H1 (cell line): Measurements from ENCODE around the gene ZNF385B. TPM values are rescaled to one million over a fixed set of nuclear protein-coding genes. Genes with fewer than 3 reads are reported as not detected.

Experiments used
- CTCF ChIA-PET: fragments of 300-600 bp; sonication (Branson Sonifier 250); formaldehyde crosslinking; loops from one replicate; lab custom pipeline; 2021; ENCODE audit not compliant: partially characterized antibody; lab: Charles Lee
- POLR2A ChIA-PET: fragments of 300-600 bp; sonication (Branson Sonifier 250); formaldehyde crosslinking; loops from one replicate; lab custom pipeline; 2021; ENCODE audit warnings: inconsistent platforms; ENCODE audit not compliant: partially characterized antibody; lab: Charles Lee
- DNase-seq, 2 experiments: peaks; one replicate each; pipeline versions ENCODE4 v3.0.0 to v3.0.0-alpha.2; 2010 to 2022; ENCODE audit warnings: low spot score in 2 of 2, low read depth in 1 of 2, mixed read lengths in 1 of 2
- FAIRE-seq: peaks from 2 replicates; lab custom pipeline; 2011; peaks lifted over from hg19 to GRCh38; lab: Jason Lieb, UNC
- H2AFZ ChIP-seq: 2 replicates; pipeline ENCODE4 v1.8.1; 2012; ENCODE audit warnings: low read length, inconsistent platforms
- H2AK5ac ChIP-seq: 2 replicates; pipeline ENCODE4 v1.6.1; 2013; ENCODE audit warnings: low read depth, low read length
- H2BK120ac ChIP-seq: replicated peaks from 2 replicates; pipeline ENCODE3; 2013; ENCODE audit warnings: low read depth, low read length, inconsistent platforms
- H2BK12ac ChIP-seq: 2 replicates; pipeline ENCODE4 v1.6.1; 2013; ENCODE audit warnings: low read depth, low read length
- H2BK15ac ChIP-seq: 2 replicates; pipeline ENCODE4 v1.6.1; 2013; ENCODE audit warnings: low read length
- H2BK20ac ChIP-seq: 2 replicates; pipeline ENCODE4 v1.6.1; 2013; ENCODE audit warnings: low read length
- H2BK5ac ChIP-seq: 2 replicates; pipeline ENCODE4 v1.6.1; 2013; ENCODE audit warnings: low read depth, low read length
- H3K14ac ChIP-seq: 2 replicates; pipeline ENCODE4 v1.6.1; 2013; ENCODE audit warnings: inconsistent platforms; ENCODE audit not compliant: insufficient read length
- H3K18ac ChIP-seq: 2 replicates; pipeline ENCODE4 v1.6.1; 2013; ENCODE audit warnings: low read length; ENCODE audit errors: extremely low read depth
- H3K23ac ChIP-seq: 2 replicates; pipeline ENCODE4 v1.6.1; 2013; ENCODE audit warnings: inconsistent platforms; ENCODE audit not compliant: insufficient read length
- H3K23me2 ChIP-seq: 2 replicates; pipeline ENCODE4 v1.6.1; 2013; ENCODE audit warnings: low read depth, low read length
- H3K27ac ChIP-seq: 2 replicates; pipeline ENCODE4 v1.6.1; 2011; ENCODE audit warnings: low read depth, low read length, inconsistent platforms
- H3K27me3 ChIP-seq, 4 experiments: replicated peaks in 1 of 4; 1 replicate in 1 of 4; 2 replicates in 3 of 4; pipeline versions ENCODE4 v1.6.1 to v1.8.1; 2011 to 2013; ENCODE audit warnings: low read length in 3 of 4, mild to moderate bottlenecking in 3 of 4, inconsistent platforms in 2 of 4, mixed read lengths in 2 of 4, moderate library complexity in 1 of 4; ENCODE audit not compliant: control insufficient read depth in 3 of 4, insufficient read depth in 3 of 4; ENCODE audit errors: extremely low read depth in 1 of 4
- H3K36me3 ChIP-seq, 4 experiments: 2 replicates each; pipeline versions ENCODE4 v1.6.1 to v1.8.1; 2011 to 2013; ENCODE audit warnings: mild to moderate bottlenecking in 4 of 4, low read length in 3 of 4, moderate library complexity in 2 of 4, control low read depth in 1 of 4, inconsistent platforms in 1 of 4; ENCODE audit not compliant: insufficient read depth in 4 of 4, control insufficient read depth in 2 of 4
- H3K4ac ChIP-seq: replicated peaks from 2 replicates; pipeline ENCODE3; 2013; ENCODE audit warnings: low read length, low read depth, mixed read lengths, inconsistent platforms; ENCODE audit not compliant: insufficient read length
- H3K4me1 ChIP-seq, 4 experiments: replicated peaks in 1 of 4; 1 replicate in 1 of 4; 2 replicates in 3 of 4; pipeline versions ENCODE4 v1.6.1 to v1.8.1; 2011 to 2013; ENCODE audit warnings: low read length in 3 of 4, inconsistent platforms in 2 of 4, mixed read lengths in 1 of 4; ENCODE audit not compliant: insufficient read depth in 4 of 4, control insufficient read depth in 3 of 4
- H3K4me2 ChIP-seq, 2 experiments: 2 replicates each; pipeline versions ENCODE4 v1.6.1 to v1.8.1; 2011 to 2013; ENCODE audit warnings: low read depth in 2 of 2, low read length in 2 of 2, control low read depth in 1 of 2, inconsistent platforms in 1 of 2, mild to moderate bottlenecking in 1 of 2; ENCODE audit not compliant: insufficient read depth in 1 of 2
- H3K4me3 ChIP-seq, 4 experiments: fragments of 200-600, 300-600 bp in 1 of 4; sonication (generic), shearing (Covaris generic), sonication (Bioruptor Twin) in 1 of 4; 2 replicates each; pipeline versions ENCODE4 v1.5.1 to v1.8.1; 2011 to 2016; ENCODE audit warnings: low read length in 4 of 4, low read depth in 3 of 4, control low read depth in 2 of 4, inconsistent platforms in 2 of 4, mild to moderate bottlenecking in 2 of 4, mixed read lengths in 1 of 4, moderate library complexity in 1 of 4; ENCODE audit not compliant: insufficient read depth in 2 of 4; ENCODE audit errors: extremely low read depth in 1 of 4
- H3K56ac ChIP-seq: replicated peaks from 2 replicates; pipeline ENCODE3; 2013; ENCODE audit warnings: low read depth, mild to moderate bottlenecking, mixed read lengths, low read length, inconsistent platforms; ENCODE audit not compliant: insufficient read length
- H3K79me1 ChIP-seq: 2 replicates; pipeline ENCODE4 v1.6.1; 2013; ENCODE audit warnings: low read depth, low read length, control low read depth
- H3K79me2 ChIP-seq, 2 experiments: 2 replicates each; pipeline versions ENCODE4 v1.6.1 to v1.8.1; 2012 to 2013; ENCODE audit warnings: low read length in 2 of 2, mild to moderate bottlenecking in 2 of 2, inconsistent platforms in 1 of 2; ENCODE audit not compliant: insufficient read depth in 2 of 2, control insufficient read depth in 1 of 2
- H3K9ac ChIP-seq, 4 experiments: replicated peaks in 1 of 4; 1 replicate in 1 of 4; 2 replicates in 3 of 4; pipeline versions ENCODE4 v1.6.1 to v1.8.1; 2011 to 2013; ENCODE audit warnings: low read depth in 3 of 4, low read length in 3 of 4, control low read depth in 2 of 4, mild to moderate bottlenecking in 2 of 4, moderate library complexity in 2 of 4, inconsistent platforms in 1 of 4; ENCODE audit errors: extremely low read depth in 1 of 4
- H3K9me3 ChIP-seq, 2 experiments: 2 replicates each; pipeline versions ENCODE4 v1.6.1 to v1.8.1; 2012 to 2013; ENCODE audit warnings: mild to moderate bottlenecking in 2 of 2, moderate library complexity in 2 of 2, control low read depth in 1 of 2, inconsistent platforms in 1 of 2, low read depth in 1 of 2, low read length in 1 of 2, mixed read lengths in 1 of 2; ENCODE audit not compliant: insufficient read depth in 2 of 2
- H4K20me1 ChIP-seq, 2 experiments: replicated peaks in 1 of 2; 2 replicates each; pipeline versions ENCODE3 to v1.8.1; 2011 to 2013; ENCODE audit warnings: inconsistent platforms in 2 of 2, low read length in 2 of 2, mild to moderate bottlenecking in 1 of 2; ENCODE audit not compliant: insufficient read depth in 2 of 2, control insufficient read depth in 1 of 2
- H4K5ac ChIP-seq: 2 replicates; pipeline ENCODE4 v1.6.1; 2013; ENCODE audit warnings: low read length, low read depth, mixed read lengths, inconsistent platforms; ENCODE audit not compliant: insufficient read length
- H4K8ac ChIP-seq: 2 replicates; pipeline ENCODE4 v1.8.0; 2013; ENCODE audit warnings: mild to moderate bottlenecking, moderate library complexity, low read length, inconsistent platforms; ENCODE audit not compliant: insufficient read depth; ENCODE audit errors: extremely low read depth
- H4K91ac ChIP-seq: replicated peaks from 2 replicates; pipeline ENCODE3; 2013; ENCODE audit warnings: low read length, mixed read lengths, inconsistent platforms; ENCODE audit not compliant: insufficient read length
- ASH2L ChIP-seq: fragments of 200-600, 300-600 bp; sonication (generic); IDR thresholded peaks from one replicate; pipeline ENCODE4 v1.7.1; 2017; ENCODE audit warnings: low read length
- EP300 ChIP-seq, 2 experiments: IDR thresholded peaks; 1 replicate in 1 of 2; 2 replicates in 1 of 2; pipeline ENCODE4 v1.6.1; 2011 to 2012; ENCODE audit warnings: low read depth in 2 of 2, low read length in 2 of 2, mild to moderate bottlenecking in 2 of 2, borderline replicate concordance in 1 of 2, inconsistent platforms in 1 of 2, moderate library complexity in 1 of 2
- FOSL1 ChIP-seq: IDR thresholded peaks from 2 replicates; pipeline ENCODE4 v1.6.1; 2011; ENCODE audit warnings: mild to moderate bottlenecking, low read depth, low read length, moderate library complexity; ENCODE audit not compliant: insufficient read depth
- HDAC2 ChIP-seq, 2 experiments: fragments of 300-600 bp in 1 of 2; sonication (generic) in 1 of 2; IDR thresholded peaks; 2 replicates each; pipeline ENCODE4 v1.6.1; 2011 to 2012; ENCODE audit warnings: low read depth in 2 of 2, low read length in 2 of 2, mild to moderate bottlenecking in 2 of 2, moderate library complexity in 2 of 2, borderline replicate concordance in 1 of 2, inconsistent platforms in 1 of 2
- NRF1 ChIP-seq: IDR thresholded peaks from 2 replicates; pipeline ENCODE4 v1.6.1; 2011; ENCODE audit warnings: mild to moderate bottlenecking, low read depth, low read length, improper control_type of control experiment
- SIX5 ChIP-seq: IDR thresholded peaks from 2 replicates; pipeline ENCODE4 v1.6.1; 2011; ENCODE audit warnings: mild to moderate bottlenecking, low read depth, low read length
- WGBS, 2 experiments: shearing (Covaris generic) in 1 of 2; methylation state at CpG; one replicate each; pipeline versions ENCODE4 v1.1.6 to v1.1.7; 2013 to 2015; ENCODE audit warnings: low lambda C conversion rate in 2 of 2, mixed read lengths in 2 of 2, inconsistent platforms in 1 of 2, low coverage in 1 of 2, missing lambda C conversion rate in 1 of 2; ENCODE audit not compliant: insufficient replicate concordance in 2 of 2, insufficient coverage in 1 of 2, insufficient read length in 1 of 2; ENCODE audit errors: extremely low coverage in 1 of 2, missing lambda C conversion rate in 1 of 2; 5-methylcytosine and 5-hydroxymethylcytosine counted together
- polyA plus RNA-seq, 7 experiments: library from polyadenylated mRNA; depleted of rRNA in 3 of 7; stranded (reverse) in 5 of 7; unstranded in 2 of 7; fragments of >200 nt in 5 of 7; fragments of 200-250 nt in 2 of 7; gene quantifications; 1 replicate in 5 of 7; 2 replicates in 1 of 7; 4 replicates in 1 of 7; pipeline versions ENCODE4 v1.2.1 to v1.2.3, GENCODE V29; 2011 to 2013; ENCODE audit warnings: missing spikeins in 2 of 7, mixed read lengths in 2 of 7
- total RNA-seq: library from RNA; stranded (reverse); fragmentation: NEBNext Ultra II Directional; extraction: Animal tissue kit (Norgen Biotek cat#: 25700); gene quantifications from 2 replicates; pipeline ENCODE4 v1.2.1, GENCODE V29; 2021
- TF ChIP-seq, protein P1 (sequence below): IDR thresholded peaks from 2 replicates; pipeline ENCODE4 v1.6.1; 2012; ENCODE audit warnings: low read length, inconsistent platforms
- TF ChIP-seq, protein P2 (sequence below): IDR thresholded peaks from 2 replicates; pipeline ENCODE4 v1.6.1; 2011; ENCODE audit warnings: low read depth, mild to moderate bottlenecking, low read length; ENCODE audit not compliant: insufficient read depth

Gene ZNF385B
- total and polyA plus RNA-seq, 2 of the 8 experiments (the other 6 are each of a cell fraction or from before 2014, with no cell fraction given) = 1.1 to 3.7 TPM

DNA sequence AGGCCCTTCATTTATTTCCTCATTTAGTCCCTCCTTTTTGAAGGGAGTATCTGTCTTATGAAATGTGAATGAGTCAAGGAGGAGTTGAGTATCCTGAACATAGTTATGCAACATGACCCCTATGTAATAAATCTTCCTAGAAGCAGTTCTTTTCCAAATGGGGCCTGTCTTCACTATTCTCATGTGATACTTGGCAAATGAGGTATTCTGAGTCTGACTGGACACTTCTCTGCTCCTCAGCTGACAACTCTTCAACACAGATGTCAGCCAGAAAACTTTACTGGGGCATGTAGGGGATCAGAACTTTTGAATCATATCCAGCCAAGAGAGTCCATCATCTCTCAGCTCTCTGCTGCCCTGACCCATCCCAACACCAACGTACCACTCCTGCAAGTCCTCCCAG is 291.6 kb downstream of the ZNF385B start:
- Histone ChIP-seq H2AK5ac (no peak overlapping the region), H3K9me3 (no peaks in the 10 kb centered on the region), H3K14ac (no peak overlapping the region), H2BK5ac (no peak overlapping the region), H3K18ac (no peak overlapping the region), H3K27me3 (no peaks in the 10 kb centered on the region), H3K79me1 (no peaks in the 10 kb centered on the region; the same call in 1 of the 2 replicates), H2BK120ac (no peak overlapping the region), H4K20me1 (no peaks in the 10 kb centered on the region), H3K79me2 (no peaks in the 10 kb centered on the region), H3K36me3 (no peaks in the 10 kb centered on the region), H4K91ac (no peak overlapping the region), H3K4me2 (no peak overlapping the region), H3K23ac (no peak overlapping the region), H4K5ac (no peak overlapping the region), H3K23me2 (no peaks in the 10 kb centered on the region), H4K8ac (no peak overlapping the region), H3K4ac (no peak overlapping the region), H2BK15ac (no peak overlapping the region), H3K4me3 (no peak overlapping the region), H3K9ac (no peak overlapping the region), H3K27ac (no peak overlapping the region), H2BK12ac (no peak overlapping the region), H2AFZ (no peak overlapping the region), H3K4me1 (peaks cover 0 to 7% (median 2%) of the 10 kb centered on the region in 4 experiments; a peak in 2 of 7 replicates), H2BK20ac (no peak overlapping the region), H3K56ac (no peak overlapping the region)
- ChIA-PET CTCF (interaction anchor here (0.8 to 1.6 kb wide), 2 partner anchors 11 to 14 kb away, joined by 5 read pairs; no protein-coding TSS in a partner anchor), POLR2A (no interaction called here)
- no peak for TF ChIP-seq HDAC2 (IDR thresholded peaks at IDR 0.05; ENCODE audit: borderline replicate concordance in 1 of 2, low read depth in 2 of 2, low read length in 2 of 2)
- TF ChIP-seq FOSL1 = no peak
- no peak for TF ChIP-seq SIX5
- TF ChIP-seq, protein P1, sequence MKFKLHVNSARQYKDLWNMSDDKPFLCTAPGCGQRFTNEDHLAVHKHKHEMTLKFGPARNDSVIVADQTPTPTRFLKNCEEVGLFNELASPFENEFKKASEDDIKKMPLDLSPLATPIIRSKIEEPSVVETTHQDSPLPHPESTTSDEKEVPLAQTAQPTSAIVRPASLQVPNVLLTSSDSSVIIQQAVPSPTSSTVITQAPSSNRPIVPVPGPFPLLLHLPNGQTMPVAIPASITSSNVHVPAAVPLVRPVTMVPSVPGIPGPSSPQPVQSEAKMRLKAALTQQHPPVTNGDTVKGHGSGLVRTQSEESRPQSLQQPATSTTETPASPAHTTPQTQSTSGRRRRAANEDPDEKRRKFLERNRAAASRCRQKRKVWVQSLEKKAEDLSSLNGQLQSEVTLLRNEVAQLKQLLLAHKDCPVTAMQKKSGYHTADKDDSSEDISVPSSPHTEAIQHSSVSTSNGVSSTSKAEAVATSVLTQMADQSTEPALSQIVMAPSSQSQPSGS = no peak
- TF ChIP-seq, protein P2, sequence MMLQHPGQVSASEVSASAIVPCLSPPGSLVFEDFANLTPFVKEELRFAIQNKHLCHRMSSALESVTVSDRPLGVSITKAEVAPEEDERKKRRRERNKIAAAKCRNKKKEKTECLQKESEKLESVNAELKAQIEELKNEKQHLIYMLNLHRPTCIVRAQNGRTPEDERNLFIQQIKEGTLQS = no peak
- TF ChIP-seq NRF1 = no peak
- no peak for TF ChIP-seq EP300 (IDR thresholded peaks at IDR 0.05; ENCODE audit: borderline replicate concordance in 1 of 2, low read depth in 2 of 2, low read length in 2 of 2)
- no peak for TF ChIP-seq ASH2L
- DNase-seq (no peak), FAIRE-seq (no peak)
- 89% methylated on average over 1 of the region's 1 CpG; no CpG with 5 or more reads in 1 of the 2 experiments for whole genome bisulfite sequencing, 2 experiments
